Tibial nerve (tissue), 4 donors: Measurements from ENCODE around the gene CD63. TPM values are rescaled to one million over a fixed set of nuclear protein-coding genes. Genes with fewer than 3 reads are reported as not detected.
"Not testable (repeated sequence)": the region's sequence is repeated elsewhere in the genome, so short reads cannot be mapped to it uniquely, and the experiment has no call there.

Source experiments
- DNase-seq, 2 donors: peaks; one replicate each; pipeline ENCODE4 v3.0.0-alpha.2; 2019; ENCODE audit warnings: low spot score in 2 of 2
- H3K27ac ChIP-seq, 4 donors: fragments of 200-600 bp; sonication (generic) in 3 of 4; one replicate each; pipeline ENCODE4 v1.5.1; 2017 to 2019; ENCODE audit warnings: mild to moderate bottlenecking in 1 of 4
- H3K27me3 ChIP-seq, 2 donors: fragments of 200-600 bp; sonication (generic) in 1 of 2; one replicate each; pipeline versions ENCODE4 v1.5.1 to v1.6.0; 2017 to 2019
- H3K36me3 ChIP-seq, 3 donors: fragments of 200-600 bp; sonication (generic); one replicate each; pipeline ENCODE4 v1.5.1; 2018 to 2019
- H3K4me1 ChIP-seq, 4 donors: fragments of 200-600 bp; sonication (generic) in 3 of 4; one replicate each; pipeline ENCODE4 v1.5.1; 2017 to 2019
- H3K4me3 ChIP-seq, 4 donors: fragments of 200-600 bp; sonication (generic) in 3 of 4; one replicate each; pipeline ENCODE4 v1.5.1; 2017 to 2019; ENCODE audit warnings: mild to moderate bottlenecking in 1 of 4, moderate library complexity in 1 of 4
- H3K9me3 ChIP-seq, 4 donors: fragments of 200-600 bp; sonication (generic) in 3 of 4; one replicate each; pipeline ENCODE4 v1.5.1; 2017 to 2019
- EP300 ChIP-seq, 2 donors: sonication (generic); formaldehyde crosslinking; IDR thresholded peaks; one replicate each; pipeline ENCODE4 v1.6.1; 2017; ENCODE audit warnings: antibody characterized with exemption in 2 of 2, mild to moderate bottlenecking in 1 of 2
- POLR2A ChIP-seq, 2 donors: fragments of 450-650 bp; IDR thresholded peaks; one replicate each; pipeline ENCODE4 v1.6.1; 2017; ENCODE audit warnings: antibody characterized with exemption in 2 of 2, mild to moderate bottlenecking in 2 of 2, moderate library complexity in 2 of 2
- WGBS, 2 donors: methylation state at CpG; one replicate each; pipeline ENCODE4 v1.1.5; 2018; 5-methylcytosine and 5-hydroxymethylcytosine counted together
- total RNA-seq, 4 donors: library from RNA; depleted of rRNA; stranded (reverse); fragments of >200 nt; gene quantifications; one replicate each; pipeline ENCODE4 v1.1.0, GENCODE V29; 2016
- TF ChIP-seq, protein P1 (sequence below), 5 experiments: fragments of 200-600 bp in 3 of 5; fragments of 450-650 bp in 2 of 5; sonication (generic) in 3 of 5; IDR thresholded peaks; one replicate each; pipeline ENCODE4 v1.5.1; 2016 to 2019; ENCODE audit warnings: antibody characterized with exemption in 5 of 5, mild to moderate bottlenecking in 3 of 5, moderate library complexity in 2 of 5

CD63 gene
- total RNA-seq, 4 donors from 2014 or later, result 478 to 624 (median 544) TPM

DNA sequence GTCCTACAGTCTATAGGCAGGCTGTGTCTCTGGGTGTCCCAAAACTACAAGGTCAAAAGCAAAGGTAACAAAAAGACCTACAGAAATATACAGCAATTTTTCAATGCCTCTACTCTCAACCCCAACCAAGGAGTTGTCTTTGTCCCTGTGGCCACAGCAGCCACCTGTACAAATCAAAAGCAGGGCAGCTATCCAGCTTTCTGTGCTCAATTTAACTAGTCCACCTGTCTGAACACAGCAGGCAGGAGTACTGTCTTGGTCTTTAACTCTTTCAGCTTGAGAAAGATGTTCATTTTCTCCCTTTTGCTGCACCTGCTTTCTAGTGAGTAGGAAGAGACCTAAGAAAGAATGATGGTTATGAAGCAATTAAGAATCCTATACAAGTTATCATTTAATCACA, 33.8 kb upstream of the CD63 start:
- H3K27ac ChIP-seq, result no peak overlapping the region
- peaks cover 0 to 75% (median 13%) of the 10 kb centered on the region in 3 donors for H3K36me3 ChIP-seq
- no peak overlapping the region for H3K4me3 ChIP-seq
- no peaks in the 10 kb centered on the region for H3K27me3 ChIP-seq
- H3K4me1 ChIP-seq, result no peaks in the 10 kb centered on the region
- no peaks in the 10 kb centered on the region for H3K9me3 ChIP-seq
- TF ChIP-seq, protein P1, sequence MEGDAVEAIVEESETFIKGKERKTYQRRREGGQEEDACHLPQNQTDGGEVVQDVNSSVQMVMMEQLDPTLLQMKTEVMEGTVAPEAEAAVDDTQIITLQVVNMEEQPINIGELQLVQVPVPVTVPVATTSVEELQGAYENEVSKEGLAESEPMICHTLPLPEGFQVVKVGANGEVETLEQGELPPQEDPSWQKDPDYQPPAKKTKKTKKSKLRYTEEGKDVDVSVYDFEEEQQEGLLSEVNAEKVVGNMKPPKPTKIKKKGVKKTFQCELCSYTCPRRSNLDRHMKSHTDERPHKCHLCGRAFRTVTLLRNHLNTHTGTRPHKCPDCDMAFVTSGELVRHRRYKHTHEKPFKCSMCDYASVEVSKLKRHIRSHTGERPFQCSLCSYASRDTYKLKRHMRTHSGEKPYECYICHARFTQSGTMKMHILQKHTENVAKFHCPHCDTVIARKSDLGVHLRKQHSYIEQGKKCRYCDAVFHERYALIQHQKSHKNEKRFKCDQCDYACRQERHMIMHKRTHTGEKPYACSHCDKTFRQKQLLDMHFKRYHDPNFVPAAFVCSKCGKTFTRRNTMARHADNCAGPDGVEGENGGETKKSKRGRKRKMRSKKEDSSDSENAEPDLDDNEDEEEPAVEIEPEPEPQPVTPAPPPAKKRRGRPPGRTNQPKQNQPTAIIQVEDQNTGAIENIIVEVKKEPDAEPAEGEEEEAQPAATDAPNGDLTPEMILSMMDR (IDR thresholded peaks at IDR 0.05), result no peak
- TF ChIP-seq POLR2A (IDR thresholded peaks at IDR 0.05) (no peak), EP300 (IDR thresholded peaks at IDR 0.05) (no peak)
- no peak for DNase-seq

DNA sequence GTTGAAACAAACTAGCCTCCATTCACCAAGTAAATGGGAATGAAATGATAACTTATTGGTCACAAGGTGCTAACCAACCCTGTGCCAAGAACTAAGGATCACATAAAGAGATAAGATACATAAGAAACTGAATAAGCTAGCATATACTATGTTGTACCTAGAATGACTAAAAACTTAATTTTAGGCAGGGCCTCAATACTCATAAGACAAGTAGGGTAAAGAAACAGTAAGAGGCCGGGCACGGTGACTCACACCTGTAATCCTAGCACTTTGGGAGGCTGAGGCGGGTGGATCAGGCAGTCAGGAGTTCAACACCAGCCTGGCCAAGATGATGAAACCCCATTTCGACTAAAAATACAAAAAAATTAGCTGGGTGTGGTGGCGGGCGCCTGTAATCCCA, 31.9 kb upstream of the CD63 start:
- DNase-seq, result no peak
- no peaks in the 10 kb centered on the region for H3K27me3 ChIP-seq
- peaks cover 0 to 79% (median 13%) of the 10 kb centered on the region in 3 donors for H3K36me3 ChIP-seq
- H3K4me3 ChIP-seq, result no peak overlapping the region
- WGBS, 2 donors, result 95% methylated on average over 6 of the region's 6 CpGs
- no peaks in the 10 kb centered on the region for H3K9me3 ChIP-seq
- TF ChIP-seq, protein P1 (IDR thresholded peaks at IDR 0.05), result no peak
- no peaks in the 10 kb centered on the region for H3K4me1 ChIP-seq
- H3K27ac ChIP-seq, result no peak overlapping the region

DNA sequence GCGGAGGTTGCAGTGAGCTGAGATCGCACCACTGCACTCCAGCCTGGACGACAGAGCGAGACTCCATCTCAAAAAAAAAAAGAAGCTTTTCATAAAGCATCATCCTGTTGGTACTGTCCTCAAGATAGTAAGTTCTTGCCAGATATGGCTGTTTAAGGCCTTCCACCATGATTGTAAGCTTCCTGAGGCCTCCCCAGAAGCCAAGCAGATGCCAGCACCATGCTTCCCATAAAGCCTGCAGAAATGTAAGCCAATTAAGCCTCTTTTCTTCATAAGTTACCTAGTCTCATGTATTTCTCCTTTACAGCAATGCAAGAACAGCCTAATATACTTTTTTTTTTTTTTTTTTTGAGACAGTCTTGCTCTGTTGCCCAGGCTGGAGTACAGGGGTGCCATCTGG, 29.8 kb upstream of the CD63 start:
- not testable (repeated sequence) for H3K9me3 ChIP-seq, H3K4me1 ChIP-seq, H3K27ac ChIP-seq, H3K27me3 ChIP-seq, H3K4me3 ChIP-seq, DNase-seq
- peaks cover 0 to 87% (median 13%) of the 10 kb centered on the region in 3 donors for H3K36me3 ChIP-seq
- 96 to 98% methylated on average over 4 of the region's 4 CpGs for WGBS, 2 donors

DNA sequence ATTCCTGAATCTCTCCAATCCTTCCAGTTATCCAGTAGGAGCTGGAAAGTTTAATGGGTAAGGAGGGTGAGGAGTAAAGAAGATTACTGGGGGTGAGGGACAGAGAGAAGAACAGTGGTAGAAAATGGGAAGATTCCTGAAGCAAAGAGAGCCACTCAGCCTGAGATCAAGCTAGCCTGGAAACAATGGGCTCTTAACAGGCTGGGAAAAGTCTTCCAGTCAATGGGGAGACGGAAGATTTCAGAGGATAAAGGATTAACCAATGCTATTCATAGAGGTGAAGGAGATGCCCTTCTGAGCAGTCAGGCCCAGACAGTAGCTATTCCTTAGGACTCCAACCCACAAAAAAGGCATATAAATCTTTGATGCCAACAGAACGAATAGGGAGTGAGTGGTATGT, 28.9 kb upstream of the CD63 start:
- Histone ChIP-seq H3K4me3 (no peak overlapping the region), H3K27ac (no peak overlapping the region), H3K27me3 (no peaks in the 10 kb centered on the region), H3K4me1 (no peaks in the 10 kb centered on the region), H3K9me3 (no peaks in the 10 kb centered on the region), H3K36me3 (peaks cover under 1 to 86% (median 13%) of the 10 kb centered on the region in 3 donors)
- no peak for DNase-seq
- no peak for TF ChIP-seq EP300 (IDR thresholded peaks at IDR 0.05)
- TF ChIP-seq POLR2A (IDR thresholded peaks at IDR 0.05), result no peak
- TF ChIP-seq, protein P1 (IDR thresholded peaks at IDR 0.05), result no peak
- 55 to 58% methylated on average over 2 of the region's 2 CpGs for WGBS, 2 donors

DNA sequence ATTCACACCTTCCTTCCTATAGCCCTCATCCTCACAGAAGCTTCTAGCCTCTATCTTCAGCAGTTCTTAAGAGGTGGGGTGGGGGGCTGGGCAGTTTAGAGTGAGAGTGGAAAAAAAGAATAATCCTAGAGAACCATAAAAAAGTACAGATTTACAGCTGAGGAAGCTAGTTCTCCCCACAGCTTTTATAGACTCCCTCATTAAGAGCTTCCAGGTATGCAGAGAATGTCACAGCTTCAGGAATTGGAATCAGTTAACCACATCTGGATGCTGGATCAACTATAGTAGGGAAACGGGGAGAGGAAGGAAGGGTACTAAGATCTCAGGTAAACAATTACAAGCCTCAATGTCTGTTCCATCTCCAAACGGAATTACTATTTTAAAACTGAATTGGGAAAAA, 26.4 kb upstream of the CD63 start:
- H3K27ac ChIP-seq, result no peak overlapping the region
- no peaks in the 10 kb centered on the region for H3K9me3 ChIP-seq
- no peak overlapping the region for H3K4me3 ChIP-seq
- H3K36me3 ChIP-seq, result peaks cover 2 to 89% (median 13%) of the 10 kb centered on the region in 3 donors
- 45 to 47% methylated on average over 2 of the region's 2 CpGs for WGBS, 2 donors
- DNase-seq, result no peak
- H3K4me1 ChIP-seq, result no peaks in the 10 kb centered on the region
- TF ChIP-seq, protein P1 (IDR thresholded peaks at IDR 0.05), result no peak
- TF ChIP-seq EP300 (IDR thresholded peaks at IDR 0.05) (no peak), POLR2A (IDR thresholded peaks at IDR 0.05) (no peak)
- no peaks in the 10 kb centered on the region for H3K27me3 ChIP-seq
